Loucy (cell line): ENCODE measurements around the gene VEGFD.
A peak's percentile ranks its signal among the peaks of the same experiment; 100 is the strongest.

Experiments used
- H2AFZ ChIP-seq: fragments of 200-600 bp; sonication (generic); 2 replicates; pipeline ENCODE4 v1.6.0; 2016; ENCODE audit warnings: antibody characterized with exemption, mild to moderate bottlenecking, low read length, moderate library complexity
- H3F3A ChIP-seq: fragments of 200-600 bp; 2 replicates; pipeline ENCODE4 v1.6.0; 2016; ENCODE audit warnings: antibody characterized with exemption, low read depth, mild to moderate bottlenecking
- H3K27me3 ChIP-seq: fragments of 200-600 bp; sonication (generic); 2 replicates; pipeline ENCODE4 v1.6.1; 2014; ENCODE audit warnings: low read length, mild to moderate bottlenecking; ENCODE audit not compliant: insufficient read depth, poor library complexity, severe bottlenecking
- H3K36me3 ChIP-seq: fragments of 200-600 bp; sonication (generic); 2 replicates; pipeline ENCODE4 v1.6.1; 2016; ENCODE audit warnings: low read length; ENCODE audit not compliant: insufficient read depth
- H3K4me1 ChIP-seq: fragments of 200-600 bp; sonication (generic); 2 replicates; pipeline ENCODE4 v1.5.1; 2014; ENCODE audit warnings: low read length, mild to moderate bottlenecking; ENCODE audit not compliant: insufficient read depth, poor library complexity, severe bottlenecking
- H3K4me2 ChIP-seq: fragments of 200-600 bp; sonication (generic); 2 replicates; pipeline ENCODE4 v1.6.0; 2014; ENCODE audit warnings: antibody characterized with exemption, low read length, low read depth, mild to moderate bottlenecking; ENCODE audit not compliant: poor library complexity, severe bottlenecking
- H3K4me3 ChIP-seq: fragments of 200-600 bp; sonication (generic); 2 replicates; pipeline ENCODE4 v1.5.1; 2014; ENCODE audit warnings: low read length, mild to moderate bottlenecking, mixed read lengths; ENCODE audit not compliant: poor library complexity, severe bottlenecking
- H3K79me2 ChIP-seq: fragments of 200-600 bp; sonication (generic); 2 replicates; pipeline ENCODE4 v1.6.1; 2014; ENCODE audit warnings: low read length; ENCODE audit not compliant: insufficient read depth
- H3K9ac ChIP-seq: fragments of 200-600 bp; sonication (generic); 2 replicates; pipeline ENCODE4 v1.6.0; 2014; ENCODE audit warnings: mild to moderate bottlenecking, low read depth, low read length, moderate library complexity; ENCODE audit not compliant: poor library complexity, severe bottlenecking
- H3K9me2 ChIP-seq: fragments of 200-600 bp; sonication (generic); replicated peaks from 2 replicates; pipeline ENCODE4 v1.6.1; 2016; ENCODE audit warnings: low read depth, low read length, mixed read lengths
- H3K9me3 ChIP-seq: fragments of 200-600 bp; sonication (generic); 2 replicates; pipeline ENCODE4 v1.6.1; 2014; ENCODE audit warnings: mild to moderate bottlenecking, antibody characterized with exemption, low read length, low read depth; ENCODE audit not compliant: insufficient read depth
- H4K20me1 ChIP-seq: fragments of 200-600 bp; sonication (generic); 2 replicates; pipeline ENCODE4 v1.6.0; 2014; ENCODE audit warnings: antibody characterized with exemption, low read length, mild to moderate bottlenecking; ENCODE audit not compliant: insufficient read depth, poor library complexity, severe bottlenecking
- EZH2phosphoT487 ChIP-seq: fragments of 200-600 bp; IDR thresholded peaks from 2 replicates; pipeline ENCODE4 v1.6.1; 2018; ENCODE audit warnings: antibody characterized with exemption, mild to moderate bottlenecking, moderate library complexity, borderline replicate concordance
- TF ChIP-seq, protein P1 (sequence below): fragments of 200-600 bp; sonication (generic); conservative IDR thresholded peaks from 2 replicates; pipeline ENCODE4 v1.5.1; 2014; ENCODE audit warnings: mild to moderate bottlenecking, antibody characterized with exemption, low read length

Gene VEGFD

DNA sequence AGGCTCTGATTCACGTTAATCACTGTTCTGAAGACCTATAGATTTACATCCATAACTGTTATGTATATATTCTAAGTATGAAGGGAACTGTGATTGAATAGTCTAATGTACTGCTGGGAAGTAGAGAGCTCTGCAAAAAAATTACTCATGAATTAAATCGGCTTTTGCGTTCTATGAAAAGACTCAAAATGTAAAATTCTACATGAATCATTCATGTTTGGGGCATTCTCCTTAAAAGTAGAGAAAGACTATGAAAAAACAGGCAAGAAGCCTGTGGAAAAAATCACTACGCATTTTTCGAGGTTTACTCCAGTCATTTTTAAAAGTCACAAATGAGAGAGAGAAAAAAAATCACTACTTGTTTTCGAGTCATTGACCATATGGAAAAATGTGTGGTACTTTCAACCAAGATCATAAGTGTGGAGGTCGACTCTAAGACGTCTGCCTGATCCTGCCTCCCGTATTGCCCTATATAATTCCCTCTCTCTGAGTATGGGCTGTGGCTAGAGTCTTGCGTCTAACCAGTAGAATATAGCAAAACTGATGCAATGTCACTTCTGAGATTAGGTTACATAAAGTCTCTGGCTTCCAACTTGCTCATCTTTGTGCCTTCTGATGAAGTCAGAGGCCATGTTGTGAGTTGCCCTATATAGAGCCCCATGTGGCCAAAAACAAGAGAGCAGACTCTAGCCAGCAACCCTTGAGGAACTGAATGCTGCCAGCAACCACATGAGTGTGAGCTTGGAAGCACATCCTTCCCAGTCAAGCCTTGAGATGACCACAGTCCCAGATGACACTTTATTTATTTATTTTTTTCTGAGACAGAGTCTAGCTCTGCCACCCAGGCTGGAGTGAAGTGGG lies 32.1 kb upstream of the VEGFD start:
- H3K9me2 ChIP-seq: no peaks in the 10 kb centered on the region

DNA sequence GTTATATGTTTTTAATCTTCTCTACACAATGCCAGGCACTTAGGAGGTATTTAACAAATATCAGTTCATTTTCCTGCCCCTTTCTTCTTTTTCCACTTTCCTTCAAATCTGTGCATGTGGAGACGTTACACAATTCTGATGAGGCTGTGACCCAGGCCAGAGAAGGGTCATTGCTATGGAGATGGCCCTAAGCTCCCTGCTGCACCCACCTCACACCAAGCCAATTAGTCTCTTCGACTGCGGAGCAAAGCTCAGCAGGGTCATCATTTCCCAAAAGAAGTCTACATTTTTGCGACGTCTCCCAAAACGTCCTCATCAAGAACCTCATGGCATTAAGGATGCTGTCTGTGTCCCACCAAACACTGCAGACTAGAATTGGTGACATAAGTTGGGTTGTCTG lies 28.9 kb upstream of the VEGFD start:
- Histone ChIP-seq H4K20me1 (no peaks in the 10 kb centered on the region), H3K79me2 (no peaks in the 10 kb centered on the region), H3K4me1 (peaks cover 14% of the 10 kb centered on the region), H3K9ac (no peak overlapping the region), H3F3A (no peaks in the 10 kb centered on the region), H3K9me3 (no peaks in the 10 kb centered on the region), H2AFZ (no peak overlapping the region), H3K27me3 (no peaks in the 10 kb centered on the region), H3K4me3 (no peak overlapping the region), H3K4me2 (no peak overlapping the region), H3K9me2 (no peaks in the 10 kb centered on the region), H3K36me3 (no peaks in the 10 kb centered on the region)
- TF ChIP-seq, protein P1, sequence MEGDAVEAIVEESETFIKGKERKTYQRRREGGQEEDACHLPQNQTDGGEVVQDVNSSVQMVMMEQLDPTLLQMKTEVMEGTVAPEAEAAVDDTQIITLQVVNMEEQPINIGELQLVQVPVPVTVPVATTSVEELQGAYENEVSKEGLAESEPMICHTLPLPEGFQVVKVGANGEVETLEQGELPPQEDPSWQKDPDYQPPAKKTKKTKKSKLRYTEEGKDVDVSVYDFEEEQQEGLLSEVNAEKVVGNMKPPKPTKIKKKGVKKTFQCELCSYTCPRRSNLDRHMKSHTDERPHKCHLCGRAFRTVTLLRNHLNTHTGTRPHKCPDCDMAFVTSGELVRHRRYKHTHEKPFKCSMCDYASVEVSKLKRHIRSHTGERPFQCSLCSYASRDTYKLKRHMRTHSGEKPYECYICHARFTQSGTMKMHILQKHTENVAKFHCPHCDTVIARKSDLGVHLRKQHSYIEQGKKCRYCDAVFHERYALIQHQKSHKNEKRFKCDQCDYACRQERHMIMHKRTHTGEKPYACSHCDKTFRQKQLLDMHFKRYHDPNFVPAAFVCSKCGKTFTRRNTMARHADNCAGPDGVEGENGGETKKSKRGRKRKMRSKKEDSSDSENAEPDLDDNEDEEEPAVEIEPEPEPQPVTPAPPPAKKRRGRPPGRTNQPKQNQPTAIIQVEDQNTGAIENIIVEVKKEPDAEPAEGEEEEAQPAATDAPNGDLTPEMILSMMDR: no peak
- TF ChIP-seq EZH2phosphoT487: no peak

More for the DNA sequence above, 32.1 kb upstream of the VEGFD start:
- Histone ChIP-seq H3K27me3 (no peaks in the 10 kb centered on the region), H3K36me3 (no peaks in the 10 kb centered on the region), H3K4me3 (no peak overlapping the region), H2AFZ (no peak overlapping the region), H3K4me1 (peaks cover 2% of the 10 kb centered on the region), H3K79me2 (no peaks in the 10 kb centered on the region), H3K9me3 (no peaks in the 10 kb centered on the region), H3K4me2 (no peak overlapping the region), H4K20me1 (no peaks in the 10 kb centered on the region), H3F3A (no peaks in the 10 kb centered on the region), H3K9ac (no peak overlapping the region)
- no peak for TF ChIP-seq EZH2phosphoT487
- TF ChIP-seq, protein P1: peak; percentile 19; the same call in 1 of the 2 replicates

DNA sequence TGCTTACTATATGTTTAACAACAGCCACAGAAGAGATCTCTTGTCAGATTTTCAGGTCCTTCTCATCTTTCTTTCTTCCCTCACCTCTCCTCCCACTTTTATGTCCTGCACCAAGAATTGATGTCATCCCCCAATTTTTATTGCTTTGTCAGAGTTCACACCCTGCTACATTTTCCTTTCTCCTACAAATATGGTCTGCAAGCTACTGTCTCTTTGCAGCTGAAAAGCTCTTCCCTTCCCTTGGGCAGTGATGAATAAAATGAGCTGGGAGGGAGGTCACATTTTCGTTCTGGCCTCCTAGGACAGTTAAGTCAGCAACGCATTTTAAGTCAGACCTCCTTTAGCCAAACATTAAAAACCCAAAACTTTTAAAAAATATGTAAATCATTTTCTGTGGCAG lies 26.7 kb upstream of the VEGFD start:
- Histone ChIP-seq H3K9me3 (no peaks in the 10 kb centered on the region), H3K27me3 (no peaks in the 10 kb centered on the region), H3K9me2 (no peaks in the 10 kb centered on the region), H2AFZ (no peak overlapping the region), H3K9ac (no peak overlapping the region), H3K4me3 (no peak overlapping the region), H3K4me2 (peak overlapping the region; percentile 35), H3F3A (no peaks in the 10 kb centered on the region), H3K79me2 (no peaks in the 10 kb centered on the region), H3K4me1 (peaks cover 19% of the 10 kb centered on the region), H4K20me1 (no peaks in the 10 kb centered on the region), H3K36me3 (no peaks in the 10 kb centered on the region)
- TF ChIP-seq EZH2phosphoT487: no peak
- TF ChIP-seq, protein P1: no peak
